GM23338 (cell line): ENCODE results near the gene TRIM58.

ENCODE experiments used
- CREB1 ChIP-seq: fragments of 250-450 bp; sonication (Bioruptor Pico); IDR thresholded peaks from 2 replicates; pipeline ENCODE4 v1.5.0; 2020; ENCODE audit warnings: low read depth, mild to moderate bottlenecking, moderate library complexity
- EZH2 ChIP-seq: fragments of 200-600 bp; sonication (generic); IDR thresholded peaks from one replicate; pipeline ENCODE4 v1.8.0; 2017; ENCODE audit warnings: antibody characterized with exemption, mild to moderate bottlenecking, low read depth; ENCODE audit not compliant: unreplicated experiment
- EZH2phosphoT487 ChIP-seq: fragments of 200-600 bp; sonication (generic); IDR thresholded peaks from one replicate; pipeline ENCODE4 v1.8.1; 2018; ENCODE audit warnings: antibody characterized with exemption; ENCODE audit not compliant: unreplicated experiment
- JUNB ChIP-seq: IDR thresholded peaks from one replicate; pipeline ENCODE4 v1.6.1; 2016; ENCODE audit warnings: antibody characterized with exemption; ENCODE audit not compliant: unreplicated experiment
- POLR2AphosphoS5 ChIP-seq: IDR thresholded peaks from 2 replicates; pipeline ENCODE4 v1.6.1; 2016; ENCODE audit warnings: antibody characterized with exemption, low read depth
- TF ChIP-seq, protein P1 (sequence below), 2 experiments: fragments of 200-600 bp in 1 of 2; sonication (generic) in 1 of 2; conservative IDR thresholded peaks; 2 replicates each; pipeline versions ENCODE4 v1.5.1 to v1.6.1; 2016 to 2017; ENCODE audit warnings: antibody characterized with exemption in 2 of 2, low read depth in 2 of 2, mild to moderate bottlenecking in 2 of 2, moderate library complexity in 1 of 2
- TF ChIP-seq, protein P2 (sequence below): IDR thresholded peaks from one replicate; pipeline ENCODE4 v1.6.1; 2018; ENCODE audit warnings: antibody characterized with exemption; ENCODE audit not compliant: unreplicated experiment

DNA sequence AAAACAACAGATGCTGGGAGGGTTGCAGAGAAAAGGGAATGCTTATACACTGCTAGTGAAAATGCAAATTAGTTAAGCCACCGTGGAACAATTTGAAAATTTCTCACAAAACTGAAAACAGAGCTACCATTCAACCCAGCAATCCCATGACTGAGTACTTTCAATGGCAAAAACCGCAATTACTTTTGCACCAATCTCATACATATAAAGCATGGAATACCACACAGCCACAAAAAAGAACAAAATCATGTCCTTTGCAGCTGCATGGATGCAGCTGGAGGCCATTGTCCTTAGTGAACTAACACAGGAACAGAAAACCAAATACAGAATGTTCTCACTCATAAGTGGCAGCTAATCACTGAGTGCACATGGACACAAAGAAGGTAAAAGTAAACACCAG is 56.8 kb downstream of the TRIM58 start:
- TF ChIP-seq CREB1 (CRISPR knock-in tag): no peak
- TF ChIP-seq, protein P1, sequence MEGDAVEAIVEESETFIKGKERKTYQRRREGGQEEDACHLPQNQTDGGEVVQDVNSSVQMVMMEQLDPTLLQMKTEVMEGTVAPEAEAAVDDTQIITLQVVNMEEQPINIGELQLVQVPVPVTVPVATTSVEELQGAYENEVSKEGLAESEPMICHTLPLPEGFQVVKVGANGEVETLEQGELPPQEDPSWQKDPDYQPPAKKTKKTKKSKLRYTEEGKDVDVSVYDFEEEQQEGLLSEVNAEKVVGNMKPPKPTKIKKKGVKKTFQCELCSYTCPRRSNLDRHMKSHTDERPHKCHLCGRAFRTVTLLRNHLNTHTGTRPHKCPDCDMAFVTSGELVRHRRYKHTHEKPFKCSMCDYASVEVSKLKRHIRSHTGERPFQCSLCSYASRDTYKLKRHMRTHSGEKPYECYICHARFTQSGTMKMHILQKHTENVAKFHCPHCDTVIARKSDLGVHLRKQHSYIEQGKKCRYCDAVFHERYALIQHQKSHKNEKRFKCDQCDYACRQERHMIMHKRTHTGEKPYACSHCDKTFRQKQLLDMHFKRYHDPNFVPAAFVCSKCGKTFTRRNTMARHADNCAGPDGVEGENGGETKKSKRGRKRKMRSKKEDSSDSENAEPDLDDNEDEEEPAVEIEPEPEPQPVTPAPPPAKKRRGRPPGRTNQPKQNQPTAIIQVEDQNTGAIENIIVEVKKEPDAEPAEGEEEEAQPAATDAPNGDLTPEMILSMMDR (conservative IDR thresholded peaks at IDR 0.05; ENCODE audit: low read depth in 2 of 2): no peak
- TF ChIP-seq EZH2phosphoT487: no peak
- no peak for TF ChIP-seq EZH2
- no peak for TF ChIP-seq POLR2AphosphoS5
- TF ChIP-seq, protein P2, sequence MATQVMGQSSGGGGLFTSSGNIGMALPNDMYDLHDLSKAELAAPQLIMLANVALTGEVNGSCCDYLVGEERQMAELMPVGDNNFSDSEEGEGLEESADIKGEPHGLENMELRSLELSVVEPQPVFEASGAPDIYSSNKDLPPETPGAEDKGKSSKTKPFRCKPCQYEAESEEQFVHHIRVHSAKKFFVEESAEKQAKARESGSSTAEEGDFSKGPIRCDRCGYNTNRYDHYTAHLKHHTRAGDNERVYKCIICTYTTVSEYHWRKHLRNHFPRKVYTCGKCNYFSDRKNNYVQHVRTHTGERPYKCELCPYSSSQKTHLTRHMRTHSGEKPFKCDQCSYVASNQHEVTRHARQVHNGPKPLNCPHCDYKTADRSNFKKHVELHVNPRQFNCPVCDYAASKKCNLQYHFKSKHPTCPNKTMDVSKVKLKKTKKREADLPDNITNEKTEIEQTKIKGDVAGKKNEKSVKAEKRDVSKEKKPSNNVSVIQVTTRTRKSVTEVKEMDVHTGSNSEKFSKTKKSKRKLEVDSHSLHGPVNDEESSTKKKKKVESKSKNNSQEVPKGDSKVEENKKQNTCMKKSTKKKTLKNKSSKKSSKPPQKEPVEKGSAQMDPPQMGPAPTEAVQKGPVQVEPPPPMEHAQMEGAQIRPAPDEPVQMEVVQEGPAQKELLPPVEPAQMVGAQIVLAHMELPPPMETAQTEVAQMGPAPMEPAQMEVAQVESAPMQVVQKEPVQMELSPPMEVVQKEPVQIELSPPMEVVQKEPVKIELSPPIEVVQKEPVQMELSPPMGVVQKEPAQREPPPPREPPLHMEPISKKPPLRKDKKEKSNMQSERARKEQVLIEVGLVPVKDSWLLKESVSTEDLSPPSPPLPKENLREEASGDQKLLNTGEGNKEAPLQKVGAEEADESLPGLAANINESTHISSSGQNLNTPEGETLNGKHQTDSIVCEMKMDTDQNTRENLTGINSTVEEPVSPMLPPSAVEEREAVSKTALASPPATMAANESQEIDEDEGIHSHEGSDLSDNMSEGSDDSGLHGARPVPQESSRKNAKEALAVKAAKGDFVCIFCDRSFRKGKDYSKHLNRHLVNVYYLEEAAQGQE: no peak
- TF ChIP-seq JUNB: no peak
